Spleen (tissue), 7 donors: ENCODE measurements around the gene YLPM1.

Experiments used
- POLR2A ChIP-seq, 3 donors: fragments of 450-650 bp; IDR thresholded peaks; one replicate each; pipeline ENCODE4 v1.5.1; 2017; ENCODE audit warnings: antibody characterized with exemption in 3 of 3, mild to moderate bottlenecking in 1 of 3
- POLR2AphosphoS5 ChIP-seq, 3 donors: sonication (generic); formaldehyde crosslinking; IDR thresholded peaks; one replicate each; pipeline ENCODE4 v1.5.1; 2017; ENCODE audit warnings: antibody characterized with exemption in 3 of 3
- TF ChIP-seq, protein P1 (sequence below), 11 experiments: fragments of 200-600 bp in 7 of 11; fragments of 450-650 bp in 4 of 11; sonication (generic) in 4 of 11; IDR thresholded peaks in 8 of 11; conservative IDR thresholded peaks in 3 of 11; 1 replicate in 7 of 11; 2 replicates in 4 of 11; pipeline versions ENCODE4 v1.4.0 to v1.8.0; 2016 to 2021; ENCODE audit warnings: antibody characterized with exemption in 11 of 11, inconsistent platforms in 4 of 11, mild to moderate bottlenecking in 1 of 11
- donor health status: DM: no; HTN: no; CAD: no; lungs with moderate emphysema.
- donor health status: DM: no; HTN: no; CAD: no.
- donor health status: DM: no; HTN: no; CAD: no.

DNA sequence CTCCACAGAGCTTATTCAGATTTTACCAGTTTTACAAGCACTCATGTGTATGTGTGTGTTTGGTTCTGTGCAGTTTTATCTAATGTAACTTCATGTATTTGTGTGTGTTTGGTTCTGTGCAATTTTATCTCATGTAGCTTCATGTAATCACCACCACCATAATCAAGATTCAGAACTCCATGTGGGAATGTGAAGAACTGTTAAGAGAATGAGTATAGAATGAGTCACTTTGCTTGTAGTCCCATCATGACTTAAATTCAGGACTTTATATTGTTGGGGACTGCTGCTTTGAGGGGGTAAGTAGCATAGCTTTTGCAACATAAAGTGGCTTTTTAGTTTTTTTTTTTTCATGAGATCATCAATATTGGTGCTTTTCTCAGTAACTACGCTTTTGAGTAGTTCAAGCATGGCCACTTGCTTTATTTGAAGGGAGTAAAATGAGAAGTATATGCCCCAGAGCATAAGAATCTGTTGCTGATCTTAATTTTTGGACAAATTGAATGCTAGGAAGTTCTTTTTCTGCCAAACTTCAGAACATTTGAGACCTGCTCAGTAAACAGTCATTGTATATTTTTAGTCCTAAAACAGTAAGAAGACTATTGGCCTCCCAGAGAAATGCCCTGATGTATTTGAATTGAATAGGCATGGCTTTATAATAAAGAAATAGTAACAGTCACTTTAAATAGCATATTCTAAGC lies 84.0 kb downstream of the YLPM1 start:
- TF ChIP-seq, protein P1, sequence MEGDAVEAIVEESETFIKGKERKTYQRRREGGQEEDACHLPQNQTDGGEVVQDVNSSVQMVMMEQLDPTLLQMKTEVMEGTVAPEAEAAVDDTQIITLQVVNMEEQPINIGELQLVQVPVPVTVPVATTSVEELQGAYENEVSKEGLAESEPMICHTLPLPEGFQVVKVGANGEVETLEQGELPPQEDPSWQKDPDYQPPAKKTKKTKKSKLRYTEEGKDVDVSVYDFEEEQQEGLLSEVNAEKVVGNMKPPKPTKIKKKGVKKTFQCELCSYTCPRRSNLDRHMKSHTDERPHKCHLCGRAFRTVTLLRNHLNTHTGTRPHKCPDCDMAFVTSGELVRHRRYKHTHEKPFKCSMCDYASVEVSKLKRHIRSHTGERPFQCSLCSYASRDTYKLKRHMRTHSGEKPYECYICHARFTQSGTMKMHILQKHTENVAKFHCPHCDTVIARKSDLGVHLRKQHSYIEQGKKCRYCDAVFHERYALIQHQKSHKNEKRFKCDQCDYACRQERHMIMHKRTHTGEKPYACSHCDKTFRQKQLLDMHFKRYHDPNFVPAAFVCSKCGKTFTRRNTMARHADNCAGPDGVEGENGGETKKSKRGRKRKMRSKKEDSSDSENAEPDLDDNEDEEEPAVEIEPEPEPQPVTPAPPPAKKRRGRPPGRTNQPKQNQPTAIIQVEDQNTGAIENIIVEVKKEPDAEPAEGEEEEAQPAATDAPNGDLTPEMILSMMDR (IDR thresholded peaks at IDR 0.05 in 8 of 11, conservative IDR thresholded peaks at IDR 0.05 in 3 of 11) = no peak
- no peak for TF ChIP-seq POLR2AphosphoS5 (IDR thresholded peaks at IDR 0.05)
- no peak for TF ChIP-seq POLR2A (IDR thresholded peaks at IDR 0.05)
